ENCODE data around the gene GNB1. TPM values are rescaled to one million over a fixed set of nuclear protein-coding genes. Genes with fewer than 3 reads are reported as not detected.

GNB1 gene
- total RNA-seq, 1 experiment from 2014 or later: 339 TPM

GRCh38 chr1:1757422-1758058 lies 133.3 kb downstream of the GNB1 start (continued):
- TF ChIP-seq, protein P1, sequence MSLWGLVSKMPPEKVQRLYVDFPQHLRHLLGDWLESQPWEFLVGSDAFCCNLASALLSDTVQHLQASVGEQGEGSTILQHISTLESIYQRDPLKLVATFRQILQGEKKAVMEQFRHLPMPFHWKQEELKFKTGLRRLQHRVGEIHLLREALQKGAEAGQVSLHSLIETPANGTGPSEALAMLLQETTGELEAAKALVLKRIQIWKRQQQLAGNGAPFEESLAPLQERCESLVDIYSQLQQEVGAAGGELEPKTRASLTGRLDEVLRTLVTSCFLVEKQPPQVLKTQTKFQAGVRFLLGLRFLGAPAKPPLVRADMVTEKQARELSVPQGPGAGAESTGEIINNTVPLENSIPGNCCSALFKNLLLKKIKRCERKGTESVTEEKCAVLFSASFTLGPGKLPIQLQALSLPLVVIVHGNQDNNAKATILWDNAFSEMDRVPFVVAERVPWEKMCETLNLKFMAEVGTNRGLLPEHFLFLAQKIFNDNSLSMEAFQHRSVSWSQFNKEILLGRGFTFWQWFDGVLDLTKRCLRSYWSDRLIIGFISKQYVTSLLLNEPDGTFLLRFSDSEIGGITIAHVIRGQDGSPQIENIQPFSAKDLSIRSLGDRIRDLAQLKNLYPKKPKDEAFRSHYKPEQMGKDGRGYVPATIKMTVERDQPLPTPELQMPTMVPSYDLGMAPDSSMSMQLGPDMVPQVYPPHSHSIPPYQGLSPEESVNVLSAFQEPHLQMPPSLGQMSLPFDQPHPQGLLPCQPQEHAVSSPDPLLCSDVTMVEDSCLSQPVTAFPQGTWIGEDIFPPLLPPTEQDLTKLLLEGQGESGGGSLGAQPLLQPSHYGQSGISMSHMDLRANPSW (CRISPR knock-in tag; conservative IDR thresholded peaks at IDR 0.05; ENCODE audit: low read depth): no peak

- H3K36me3 Mint-ChIP-seq: peaks cover 44% of the 10 kb centered on the region
- no peak overlapping the region for H3K4me3 Mint-ChIP-seq
- DNase-seq (ENCODE audit: low spot score) (no peak), ATAC-seq (no peak)
- H3K27ac Mint-ChIP-seq: no peak overlapping the region
- ChIA-PET POLR2A (no interaction called here), CTCF (interaction anchor here (0.9 kb wide), 1 partner anchor 152 kb away, joined by 3 read pairs; no protein-coding TSS in a partner anchor)
- no peaks in the 10 kb centered on the region for H3K27me3 Mint-ChIP-seq (ENCODE audit: low read depth)
- H3K9me3 Mint-ChIP-seq: no peaks in the 10 kb centered on the region
- H3K4me1 Mint-ChIP-seq: no peaks in the 10 kb centered on the region
- TF ChIP-seq ZNF219 (CRISPR knock-in tag; IDR thresholded peaks at IDR 0.05; ENCODE audit: borderline replicate concordance) (no peak), CDX4 (CRISPR knock-in tag; IDR thresholded peaks at IDR 0.05; ENCODE audit: borderline replicate concordance) (no peak), PRDM15 (CRISPR knock-in tag; IDR thresholded peaks at IDR 0.05) (no peak), E2F5 (CRISPR knock-in tag; IDR thresholded peaks at IDR 0.05) (no peak), SMAD4 (CRISPR knock-in tag; IDR thresholded peaks at IDR 0.05) (no peak), GABPB1 (CRISPR knock-in tag; IDR thresholded peaks at IDR 0.05) (no peak), USF2 (CRISPR knock-in tag; IDR thresholded peaks at IDR 0.05) (no peak), ZNF138 (CRISPR knock-in tag; conservative IDR thresholded peaks at IDR 0.05) (no peak), TP53 (CRISPR knock-in tag; IDR thresholded peaks at IDR 0.05) (no peak), NR2C2 (CRISPR knock-in tag; IDR thresholded peaks at IDR 0.05) (no peak), PRRX2 (CRISPR knock-in tag; IDR thresholded peaks at IDR 0.05) (no peak), NR1H2 (CRISPR knock-in tag; IDR thresholded peaks at IDR 0.05) (no peak), ZNF121 (CRISPR knock-in tag; IDR thresholded peaks at IDR 0.05) (no peak), JUN (CRISPR knock-in tag; IDR thresholded peaks at IDR 0.05) (no peak), ZMAT4 (CRISPR knock-in tag; IDR thresholded peaks at IDR 0.05) (no peak), FOXP4 (CRISPR knock-in tag; IDR thresholded peaks at IDR 0.05) (no peak)
- TF ChIP-seq, protein P2, sequence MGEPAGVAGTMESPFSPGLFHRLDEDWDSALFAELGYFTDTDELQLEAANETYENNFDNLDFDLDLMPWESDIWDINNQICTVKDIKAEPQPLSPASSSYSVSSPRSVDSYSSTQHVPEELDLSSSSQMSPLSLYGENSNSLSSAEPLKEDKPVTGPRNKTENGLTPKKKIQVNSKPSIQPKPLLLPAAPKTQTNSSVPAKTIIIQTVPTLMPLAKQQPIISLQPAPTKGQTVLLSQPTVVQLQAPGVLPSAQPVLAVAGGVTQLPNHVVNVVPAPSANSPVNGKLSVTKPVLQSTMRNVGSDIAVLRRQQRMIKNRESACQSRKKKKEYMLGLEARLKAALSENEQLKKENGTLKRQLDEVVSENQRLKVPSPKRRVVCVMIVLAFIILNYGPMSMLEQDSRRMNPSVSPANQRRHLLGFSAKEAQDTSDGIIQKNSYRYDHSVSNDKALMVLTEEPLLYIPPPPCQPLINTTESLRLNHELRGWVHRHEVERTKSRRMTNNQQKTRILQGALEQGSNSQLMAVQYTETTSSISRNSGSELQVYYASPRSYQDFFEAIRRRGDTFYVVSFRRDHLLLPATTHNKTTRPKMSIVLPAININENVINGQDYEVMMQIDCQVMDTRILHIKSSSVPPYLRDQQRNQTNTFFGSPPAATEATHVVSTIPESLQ (CRISPR knock-in tag; IDR thresholded peaks at IDR 0.05): no peak
These were observed 134.0 kb downstream of the GNB1 start for GRCh38 chr1:1756661-1757421.

Measured in WTC11 (cell line).